ENCODE measurements around the gene DNAJB1.

DNAJB1 gene

DNA sequence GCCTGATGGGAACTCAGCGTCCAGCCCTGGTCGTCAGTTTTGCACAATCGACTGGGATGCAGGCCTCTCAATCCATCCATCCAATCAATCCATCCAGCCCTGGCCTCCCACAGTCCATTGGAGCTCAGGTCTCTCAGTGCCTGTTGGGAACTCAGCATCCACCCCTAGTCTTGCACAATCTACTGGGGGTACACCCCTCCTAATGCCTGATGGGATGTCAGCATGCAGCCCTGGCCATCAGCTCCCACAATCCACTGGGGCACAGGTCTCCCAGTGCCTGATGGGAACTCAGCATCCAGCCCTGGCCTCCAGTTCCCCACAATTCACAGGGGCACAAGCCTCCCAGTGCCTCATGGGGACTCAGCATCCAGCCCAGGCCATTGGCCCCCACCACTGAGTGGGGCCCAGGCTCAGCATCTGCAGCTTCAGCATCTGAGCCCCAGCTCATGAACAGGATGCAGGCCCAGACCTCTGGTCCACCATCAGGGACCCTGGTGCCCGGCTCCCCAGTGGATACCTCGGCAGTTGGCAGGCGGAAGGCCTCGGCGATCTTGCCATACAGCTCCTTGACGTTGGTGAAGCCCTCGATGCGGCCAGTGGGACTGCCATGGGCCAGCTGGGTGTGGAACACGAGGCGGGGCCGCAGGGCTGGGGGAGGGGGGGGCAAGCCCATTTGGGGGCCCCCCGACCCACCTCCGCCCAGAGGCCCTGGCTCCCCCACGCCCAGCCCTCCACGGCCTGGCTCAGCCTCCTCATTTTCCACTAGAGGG, 35.8 kb downstream of the DNAJB1 start:
- Histone ChIP-seq H3K27ac (ENCODE audit: low read length) (no peak overlapping the region), H3K4me1 (ENCODE audit: insufficient read depth, low read length) (peaks cover 3% of the 10 kb centered on the region; the same call in 1 of the 2 replicates), H3K9ac (ENCODE audit: low read depth, low read length) (no peak overlapping the region), H3K27me3 (ENCODE audit: insufficient read depth, low read length) (no peaks in the 10 kb centered on the region), H3K36me3 (ENCODE audit: insufficient read depth, low read depth, low read length) (peaks cover 25% of the 10 kb centered on the region), H3K4me3 (ENCODE audit: low read length) (no peak overlapping the region), H3K9me3 (ENCODE audit: insufficient read depth, low read depth, low read length) (no peaks in the 10 kb centered on the region)

GRCh38 chr19:14480700-14481079, 37.5 kb downstream of the DNAJB1 start:
- Histone ChIP-seq H3K36me3 (ENCODE audit: insufficient read depth, low read depth, low read length) (peaks cover 25% of the 10 kb centered on the region), H3K27ac (ENCODE audit: low read length) (no peak overlapping the region), H3K9me3 (ENCODE audit: insufficient read depth, low read depth, low read length) (no peaks in the 10 kb centered on the region), H3K4me3 (ENCODE audit: low read length) (no peak overlapping the region), H3K9ac (ENCODE audit: low read depth, low read length) (no peak overlapping the region), H3K27me3 (ENCODE audit: insufficient read depth, low read length) (no peaks in the 10 kb centered on the region), H3K4me1 (ENCODE audit: insufficient read depth, low read length) (peaks cover 7% of the 10 kb centered on the region)

DNA sequence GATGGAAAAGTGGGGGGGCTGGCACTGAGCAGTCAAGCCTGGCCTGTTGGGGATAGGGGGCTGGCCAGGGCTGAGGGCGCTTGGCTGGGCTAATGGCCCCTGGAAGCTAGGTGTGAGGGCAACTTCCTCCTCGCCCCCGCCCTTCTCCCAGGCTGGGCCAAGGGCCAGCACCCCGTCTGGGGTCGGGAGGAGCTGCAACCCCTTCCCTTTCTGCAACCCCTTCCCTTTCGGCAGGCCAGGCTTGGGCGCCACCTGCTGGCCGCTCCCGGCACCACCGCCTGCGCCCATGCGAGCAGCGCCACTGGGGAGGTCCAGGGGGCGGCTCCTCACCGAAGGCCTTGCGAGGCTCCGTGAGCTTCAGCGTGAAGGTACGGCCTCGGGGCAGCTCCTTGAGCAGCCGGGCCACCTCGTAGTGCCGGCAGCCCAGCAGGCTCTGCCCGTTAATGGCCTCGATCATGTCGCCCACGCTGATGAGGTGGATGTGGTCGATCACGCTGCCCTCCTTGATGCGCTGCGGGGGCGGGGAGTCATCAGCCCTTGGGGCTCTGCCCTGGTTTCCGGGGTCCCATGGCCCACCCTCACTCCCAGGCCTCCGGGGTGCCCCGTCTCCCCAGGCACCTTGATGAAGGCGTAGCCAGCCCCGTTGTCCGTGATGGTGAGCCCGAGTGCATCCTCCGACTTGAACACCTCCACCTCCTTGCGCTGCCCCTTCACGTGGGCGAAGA, 38.1 kb downstream of the DNAJB1 start:
- peaks cover 25% of the 10 kb centered on the region for H3K36me3 ChIP-seq (ENCODE audit: insufficient read depth, low read depth, low read length)
- no peak overlapping the region for H3K27ac ChIP-seq (ENCODE audit: low read length)
- peaks cover 8% of the 10 kb centered on the region for H3K4me1 ChIP-seq (ENCODE audit: insufficient read depth, low read length)
- no peak overlapping the region for H3K4me3 ChIP-seq (ENCODE audit: low read length)
- H3K9me3 ChIP-seq (ENCODE audit: insufficient read depth, low read depth, low read length), result no peaks in the 10 kb centered on the region
- H3K9ac ChIP-seq (ENCODE audit: low read depth, low read length), result no peak overlapping the region
- no peaks in the 10 kb centered on the region for H3K27me3 ChIP-seq (ENCODE audit: insufficient read depth, low read length)

GRCh38 chr19:14479309-14479974, 38.8 kb downstream of the DNAJB1 start:
- no peaks in the 10 kb centered on the region for H3K9me3 ChIP-seq (ENCODE audit: insufficient read depth, low read depth, low read length)
- H3K4me3 ChIP-seq (ENCODE audit: low read length), result no peak overlapping the region
- no peak overlapping the region for H3K9ac ChIP-seq (ENCODE audit: low read depth, low read length)
- H3K4me1 ChIP-seq (ENCODE audit: insufficient read depth, low read length), result peaks cover 8% of the 10 kb centered on the region
- peaks cover 25% of the 10 kb centered on the region for H3K36me3 ChIP-seq (ENCODE audit: insufficient read depth, low read depth, low read length)
- H3K27ac ChIP-seq (ENCODE audit: low read length), result no peak overlapping the region
- H3K27me3 ChIP-seq (ENCODE audit: insufficient read depth, low read length), result no peaks in the 10 kb centered on the region; the same call in 1 of the 2 replicates

DNA sequence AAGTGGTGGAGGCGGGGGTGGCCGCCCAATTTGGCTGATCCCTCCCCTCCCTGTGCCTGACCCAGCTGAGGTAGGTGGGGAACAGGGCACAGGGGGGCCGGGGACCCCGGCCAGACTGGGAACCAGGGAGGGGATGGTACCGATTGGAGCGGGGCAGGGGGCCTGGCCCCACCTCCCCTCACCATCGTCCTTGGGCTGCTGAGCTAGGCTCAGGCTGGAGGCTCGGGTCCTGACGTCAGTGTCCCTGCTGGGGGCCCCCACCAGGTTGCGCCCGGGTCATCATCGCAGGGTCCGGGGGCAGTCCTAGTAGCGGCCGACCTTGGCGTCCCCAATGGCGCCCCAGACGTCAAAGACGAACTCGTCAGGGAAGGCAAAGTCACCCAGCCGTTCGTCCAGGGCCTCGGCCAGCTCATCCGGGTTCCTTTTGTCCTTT, 40.1 kb downstream of the DNAJB1 start:
- no peaks in the 10 kb centered on the region; the same call in 1 of the 2 replicates for H3K27me3 ChIP-seq (ENCODE audit: insufficient read depth, low read length)
- no peak overlapping the region for H3K9ac ChIP-seq (ENCODE audit: low read depth, low read length)
- H3K36me3 ChIP-seq (ENCODE audit: insufficient read depth, low read depth, low read length), result peaks cover 25% of the 10 kb centered on the region
- H3K4me1 ChIP-seq (ENCODE audit: insufficient read depth, low read length), result peaks cover 8% of the 10 kb centered on the region
- H3K27ac ChIP-seq (ENCODE audit: low read length), result no peak overlapping the region
- no peaks in the 10 kb centered on the region for H3K9me3 ChIP-seq (ENCODE audit: insufficient read depth, low read depth, low read length)
- H3K4me3 ChIP-seq (ENCODE audit: low read length), result no peak overlapping the region

GRCh38 chr19:14477418-14478112, 40.6 kb downstream of the DNAJB1 start:
- H3K27me3 ChIP-seq (ENCODE audit: insufficient read depth, low read length), result no peaks in the 10 kb centered on the region; the same call in 1 of the 2 replicates
- H3K9ac ChIP-seq (ENCODE audit: low read depth, low read length), result no peak overlapping the region
- no peak overlapping the region for H3K27ac ChIP-seq (ENCODE audit: low read length)
- H3K9me3 ChIP-seq (ENCODE audit: insufficient read depth, low read depth, low read length), result no peaks in the 10 kb centered on the region
- H3K4me1 ChIP-seq (ENCODE audit: insufficient read depth, low read length), result peaks cover 8% of the 10 kb centered on the region
- peaks cover 25% of the 10 kb centered on the region for H3K36me3 ChIP-seq (ENCODE audit: insufficient read depth, low read depth, low read length)
- no peak overlapping the region for H3K4me3 ChIP-seq (ENCODE audit: low read length)

GRCh38 chr19:14476673-14477401, 41.4 kb downstream of the DNAJB1 start:
- Histone ChIP-seq H3K9me3 (ENCODE audit: insufficient read depth, low read depth, low read length) (no peaks in the 10 kb centered on the region), H3K36me3 (ENCODE audit: insufficient read depth, low read depth, low read length) (peaks cover 19% of the 10 kb centered on the region), H3K4me3 (ENCODE audit: low read length) (no peak overlapping the region), H3K9ac (ENCODE audit: low read depth, low read length) (no peak overlapping the region), H3K4me1 (ENCODE audit: insufficient read depth, low read length) (peaks cover 8% of the 10 kb centered on the region), H3K27me3 (ENCODE audit: insufficient read depth, low read length) (no peaks in the 10 kb centered on the region; the same call in 1 of the 2 replicates), H3K27ac (ENCODE audit: low read length) (no peak overlapping the region)

DNA sequence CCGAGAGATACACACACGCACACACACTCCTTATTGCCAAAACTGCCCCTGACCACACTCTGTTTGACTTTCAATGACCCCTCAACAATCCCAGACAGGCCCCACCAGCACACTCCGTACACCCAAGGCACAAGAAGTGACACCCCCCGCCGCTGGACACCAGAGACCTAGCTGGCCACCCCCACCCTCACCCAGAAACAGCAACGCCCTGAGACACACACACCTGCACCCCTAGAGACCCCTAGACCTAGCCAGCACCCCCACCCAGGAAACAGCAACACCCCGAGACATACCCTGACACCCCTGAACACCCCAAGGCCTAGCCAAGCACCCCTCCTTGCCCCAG, 41.9 kb downstream of the DNAJB1 start:
- H3K4me1 ChIP-seq (ENCODE audit: insufficient read depth, low read length), result peaks cover 8% of the 10 kb centered on the region
- peaks cover 19% of the 10 kb centered on the region for H3K36me3 ChIP-seq (ENCODE audit: insufficient read depth, low read depth, low read length)
- H3K27me3 ChIP-seq (ENCODE audit: insufficient read depth, low read length), result no peaks in the 10 kb centered on the region; the same call in 1 of the 2 replicates
- H3K9me3 ChIP-seq (ENCODE audit: insufficient read depth, low read depth, low read length), result no peaks in the 10 kb centered on the region
- H3K27ac ChIP-seq (ENCODE audit: low read length), result no peak overlapping the region
- no peak overlapping the region for H3K4me3 ChIP-seq (ENCODE audit: low read length)
- H3K9ac ChIP-seq (ENCODE audit: low read depth, low read length), result no peak overlapping the region

GRCh38 chr19:14475251-14476073, 42.7 kb downstream of the DNAJB1 start, which contains the start of gene PTGER1:
TSS of gene PTGER1 (minus strand) at chr19:14475354. CDS start at chr19:14474320, 1,034 bp downstream.
- H3K4me3 ChIP-seq (ENCODE audit: low read length), result no peak within 1 kb of the TSS; the same call in 1 of the 2 replicates
- H3K9ac ChIP-seq (ENCODE audit: low read depth, low read length), result no peak within 1 kb of the TSS; the same call in 1 of the 2 replicates
- no peak within 1 kb of the TSS for H3K27ac ChIP-seq (ENCODE audit: low read length)
- H3K4me1 ChIP-seq (ENCODE audit: insufficient read depth, low read length), result peaks cover 6% of the 10 kb centered on the region
- H3K27me3 ChIP-seq (ENCODE audit: insufficient read depth, low read length), result no peaks in the 10 kb centered on the region; the same call in 1 of the 2 replicates
- H3K36me3 ChIP-seq (ENCODE audit: insufficient read depth, low read depth, low read length), result peaks cover 19% of the 10 kb centered on the region
- no peaks in the 10 kb centered on the region for H3K9me3 ChIP-seq (ENCODE audit: insufficient read depth, low read depth, low read length)

GRCh38 chr19:14474827-14475226, 43.4 kb downstream of the DNAJB1 start:
- Histone ChIP-seq H3K9ac (ENCODE audit: low read depth, low read length) (no peak overlapping the region), H3K27me3 (ENCODE audit: insufficient read depth, low read length) (no peaks in the 10 kb centered on the region; the same call in 1 of the 2 replicates), H3K27ac (ENCODE audit: low read length) (no peak overlapping the region), H3K9me3 (ENCODE audit: insufficient read depth, low read depth, low read length) (no peaks in the 10 kb centered on the region), H3K4me3 (ENCODE audit: low read length) (no peak overlapping the region; the same call in 1 of the 2 replicates), H3K36me3 (ENCODE audit: insufficient read depth, low read depth, low read length) (peaks cover 19% of the 10 kb centered on the region), H3K4me1 (ENCODE audit: insufficient read depth, low read length) (peaks cover 5% of the 10 kb centered on the region)
